Measurements from ENCODE around the gene C19orf38.

The C19orf38 gene

GRCh38 chr19:10815969-10816644 lies 32.1 kb upstream of the C19orf38 start:
- TF ChIP-seq CTCF (IDR thresholded peaks at IDR 0.05; ENCODE audit: extremely low read depth, insufficient read depth, missing control alignments) = no peak
- in situ Hi-C loops (cut with MboI; ENCODE audit: low pct_unique_long_range_greater_than_20kb, low sequenced_read_pairs, unreplicated experiment) = no loop called here
- DNase-seq (ENCODE audit: low spot score) = no peak

- no peak for DNase-seq (ENCODE audit: low spot score)
- TF ChIP-seq CTCF (IDR thresholded peaks at IDR 0.05; ENCODE audit: extremely low read depth, insufficient read depth, missing control alignments) = no peak
- in situ Hi-C loops (cut with MboI; ENCODE audit: low pct_unique_long_range_greater_than_20kb, low sequenced_read_pairs, unreplicated experiment) = no loop called here
Measured at GRCh38 chr19:10816691-10817090, 31.5 kb upstream of the C19orf38 start.

- TF ChIP-seq CTCF (IDR thresholded peaks at IDR 0.05; ENCODE audit: extremely low read depth, insufficient read depth, missing control alignments) = no peak
- in situ Hi-C loops (cut with MboI; ENCODE audit: low pct_unique_long_range_greater_than_20kb, low sequenced_read_pairs, unreplicated experiment) = no loop called here
- DNase-seq (ENCODE audit: low spot score) = no peak
Measured at GRCh38 chr19:10817291-10818038, 30.8 kb upstream of the C19orf38 start.

- TF ChIP-seq CTCF (IDR thresholded peaks at IDR 0.05; ENCODE audit: extremely low read depth, insufficient read depth, missing control alignments) = no peak
- in situ Hi-C loops (cut with MboI; ENCODE audit: low pct_unique_long_range_greater_than_20kb, low sequenced_read_pairs, unreplicated experiment) = no loop called here
- DNase-seq (ENCODE audit: low spot score) = no peak
Measured at GRCh38 chr19:10818301-10819123, 29.7 kb upstream of the C19orf38 start.

GRCh38 chr19:10819124-10820060 lies 28.8 kb upstream of the C19orf38 start:
- DNase-seq (ENCODE audit: low spot score) = no peak
- TF ChIP-seq CTCF (IDR thresholded peaks at IDR 0.05; ENCODE audit: extremely low read depth, insufficient read depth, missing control alignments) = no peak
- in situ Hi-C loops (cut with MboI; ENCODE audit: low pct_unique_long_range_greater_than_20kb, low sequenced_read_pairs, unreplicated experiment) = no loop called here

Data from GM13977 (cell line).